HEK293 (cell line): ENCODE results near the gene BAG1.

Experiments
- CTCF ChIA-PET: fragments of 350-600 bp; formaldehyde crosslinking; extraction: SDS; loops from one replicate; lab custom pipeline; 2021; ENCODE audit warnings: antibody characterized with exemption; lab: Yijun Ruan, JAX
- POLR2A ChIA-PET: fragments of 300-600 bp; formaldehyde crosslinking; extraction: SDS; loops from one replicate; lab custom pipeline; 2020; ENCODE audit warnings: antibody characterized with exemption, inconsistent platforms; lab: Yijun Ruan, JAX
- H3K27ac ChIP-seq: fragments of 200-500 bp; sonication (Bioruptor generic); 2 replicates; pipeline ENCODE4 v1.5.1; 2014; ENCODE audit warnings: low read depth, low read length, control low read depth, inconsistent platforms; ENCODE audit errors: extremely low read depth
- H3K36me3 ChIP-seq, 2 experiments: fragments of 200-500 bp in 1 of 2; sonication (Bioruptor generic) in 1 of 2; 1 replicate in 1 of 2; 2 replicates in 1 of 2; pipeline ENCODE4 v1.5.1; 2014 to 2017; ENCODE audit warnings: inconsistent platforms in 2 of 2, low read length in 2 of 2; ENCODE audit not compliant: control insufficient read depth in 2 of 2, insufficient read depth in 1 of 2
- H3K4me1 ChIP-seq: fragments of 200-500 bp; sonication (Bioruptor generic); 2 replicates; pipeline ENCODE4 v1.5.1; 2014; ENCODE audit warnings: mild to moderate bottlenecking, low read length, inconsistent platforms; ENCODE audit not compliant: control insufficient read depth, insufficient read depth
- H3K4me3 ChIP-seq: 2 replicates; pipeline ENCODE4 v1.5.1; 2011; ENCODE audit warnings: low read depth, mild to moderate bottlenecking, control low read depth, low read length, moderate library complexity
- H3K9me3 ChIP-seq: fragments of 200-500 bp; sonication (Bioruptor generic); 2 replicates; pipeline ENCODE4 v1.5.1; 2014; ENCODE audit warnings: low read depth, low read length, inconsistent platforms; ENCODE audit not compliant: control insufficient read depth, insufficient read depth
- KLF16 ChIP-seq: fragments of 450-650 bp; formaldehyde crosslinking; IDR thresholded peaks from 2 replicates; pipeline ENCODE4 v1.5.1; 2017; ENCODE audit warnings: missing biosample characterization, missing genetic modification characterization
- REPIN1 ChIP-seq: fragments of 450-650 bp; formaldehyde crosslinking; IDR thresholded peaks from 2 replicates; pipeline ENCODE4 v1.5.1; 2017; ENCODE audit warnings: missing biosample characterization, missing genetic modification characterization, low read depth
- YY2 ChIP-seq: fragments of 450-650 bp; formaldehyde crosslinking; IDR thresholded peaks from 2 replicates; pipeline ENCODE4 v1.5.1; 2016; ENCODE audit warnings: missing biosample characterization, missing genetic modification characterization
- ZBTB17 ChIP-seq: fragments of 450-650 bp; formaldehyde crosslinking; IDR thresholded peaks from 2 replicates; pipeline ENCODE4 v1.5.1; 2016; ENCODE audit warnings: missing biosample characterization, missing genetic modification characterization
- ZBTB20 ChIP-seq: fragments of 450-650 bp; formaldehyde crosslinking; IDR thresholded peaks from 2 replicates; pipeline ENCODE4 v1.5.1; 2016; ENCODE audit warnings: missing biosample characterization, missing genetic modification characterization
- ZBTB8A ChIP-seq: fragments of 450-650 bp; formaldehyde crosslinking; IDR thresholded peaks from 2 replicates; pipeline ENCODE4 v1.5.1; 2016; ENCODE audit warnings: missing biosample characterization, missing genetic modification characterization
- ZEB2 ChIP-seq: fragments of 450-650 bp; formaldehyde crosslinking; IDR thresholded peaks from 2 replicates; pipeline ENCODE4 v1.5.1; 2016; ENCODE audit warnings: missing biosample characterization, missing genetic modification characterization
- ZNF132 ChIP-seq: fragments of 450-650 bp; formaldehyde crosslinking; IDR thresholded peaks from 2 replicates; pipeline ENCODE4 v1.5.1; 2017; ENCODE audit warnings: missing biosample characterization, missing genetic modification characterization, borderline replicate concordance
- ZNF292 ChIP-seq: fragments of 450-650 bp; formaldehyde crosslinking; IDR thresholded peaks from 2 replicates; pipeline ENCODE4 v1.5.1; 2016; ENCODE audit warnings: low read depth, missing biosample characterization, missing genetic modification characterization, borderline replicate concordance
- ZNF335 ChIP-seq: fragments of 450-650 bp; formaldehyde crosslinking; conservative IDR thresholded peaks from 2 replicates; pipeline ENCODE4 v1.5.1; 2016; ENCODE audit warnings: missing biosample characterization, missing genetic modification characterization
- ZNF433 ChIP-seq: fragments of 450-650 bp; formaldehyde crosslinking; IDR thresholded peaks from 2 replicates; pipeline ENCODE4 v1.5.1; 2016; ENCODE audit warnings: missing biosample characterization, missing genetic modification characterization, low read depth
- ZNF510 ChIP-seq: fragments of 450-650 bp; formaldehyde crosslinking; IDR thresholded peaks from 2 replicates; pipeline ENCODE4 v1.5.1; 2018; ENCODE audit warnings: mild to moderate bottlenecking, missing genetic modification characterization, missing biosample characterization; ENCODE audit not compliant: insufficient replicate concordance
- ZNF677 ChIP-seq: fragments of 450-650 bp; IDR thresholded peaks from 2 replicates; pipeline ENCODE4 v1.5.0; 2018; ENCODE audit warnings: missing biosample characterization, mild to moderate bottlenecking, missing genetic modification characterization, moderate library complexity
- ZNF707 ChIP-seq: fragments of 450-650 bp; formaldehyde crosslinking; IDR thresholded peaks from 2 replicates; pipeline ENCODE4 v1.5.1; 2016; ENCODE audit warnings: missing biosample characterization, missing genetic modification characterization
- ZXDB ChIP-seq: fragments of 450-650 bp; formaldehyde crosslinking; IDR thresholded peaks from 2 replicates; pipeline ENCODE4 v1.5.1; 2016; ENCODE audit warnings: missing biosample characterization, missing genetic modification characterization
- TF ChIP-seq, protein P1 (sequence below): fragments of 450-650 bp; formaldehyde crosslinking; IDR thresholded peaks from 2 replicates; pipeline ENCODE4 v1.5.1; 2016; ENCODE audit warnings: missing biosample characterization, missing genetic modification characterization, borderline replicate concordance
- TF ChIP-seq, protein P2 (sequence below): fragments of 450-650 bp; formaldehyde crosslinking; IDR thresholded peaks from 2 replicates; pipeline ENCODE4 v1.5.1; 2016; ENCODE audit warnings: missing biosample characterization, missing genetic modification characterization
- TF ChIP-seq, protein P3 (sequence below): fragments of 450-650 bp; formaldehyde crosslinking; IDR thresholded peaks from 2 replicates; pipeline ENCODE4 v1.5.1; 2017; ENCODE audit warnings: missing biosample characterization, missing genetic modification characterization
- TF ChIP-seq, protein P4 (sequence below): fragments of 450-650 bp; formaldehyde crosslinking; IDR thresholded peaks from 2 replicates; pipeline ENCODE4 v1.5.1; 2016; ENCODE audit warnings: missing biosample characterization, missing genetic modification characterization
- TF ChIP-seq, protein P5 (sequence below): fragments of 450-650 bp; formaldehyde crosslinking; IDR thresholded peaks from 2 replicates; pipeline ENCODE4 v1.5.1; 2017; ENCODE audit warnings: missing biosample characterization, missing genetic modification characterization

Gene BAG1

DNA sequence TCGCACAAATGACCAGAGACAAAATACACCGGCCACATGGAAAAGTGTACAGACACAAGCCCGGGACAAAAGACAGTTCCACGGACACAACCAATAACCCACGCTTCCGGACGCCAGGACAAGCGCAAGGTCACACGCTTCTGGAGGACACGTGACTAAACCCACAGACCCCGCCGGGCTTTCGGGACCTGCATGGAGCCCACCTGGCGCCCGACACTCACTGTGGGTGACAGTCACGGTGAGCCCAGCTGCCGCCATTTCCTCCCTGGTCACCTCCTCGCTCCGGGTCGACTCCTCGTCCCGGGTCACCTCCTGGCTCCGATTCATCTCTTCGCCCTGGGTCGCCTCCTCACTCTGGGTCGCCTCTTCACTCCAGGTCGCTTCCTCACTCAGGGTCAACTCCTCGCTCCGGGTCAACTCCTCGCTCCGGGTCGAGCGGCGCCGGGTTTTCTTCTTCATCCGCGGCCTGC, 470 bp downstream of the BAG1 start (continued):
- TF ChIP-seq ZBTB8A (tag by site-specific recombination) = peak; percentile 89
- TF ChIP-seq ZNF132 = no peak
- no peak for TF ChIP-seq REPIN1 (tag by site-specific recombination)
- 0 out of 2 replicates have a peak, but pooled peaks have one; percentile 14 for TF ChIP-seq ZEB2 (tag by site-specific recombination)
- TF ChIP-seq ZXDB (tag by site-specific recombination) = peak; percentile 48; the same call in 1 of the 2 replicates
- peak; percentile 48; the same call in 1 of the 2 replicates for TF ChIP-seq YY2 (tag by site-specific recombination)
- TF ChIP-seq KLF16 = peak; percentile 28; the same call in 1 of the 2 replicates
- TF ChIP-seq, protein P1, sequence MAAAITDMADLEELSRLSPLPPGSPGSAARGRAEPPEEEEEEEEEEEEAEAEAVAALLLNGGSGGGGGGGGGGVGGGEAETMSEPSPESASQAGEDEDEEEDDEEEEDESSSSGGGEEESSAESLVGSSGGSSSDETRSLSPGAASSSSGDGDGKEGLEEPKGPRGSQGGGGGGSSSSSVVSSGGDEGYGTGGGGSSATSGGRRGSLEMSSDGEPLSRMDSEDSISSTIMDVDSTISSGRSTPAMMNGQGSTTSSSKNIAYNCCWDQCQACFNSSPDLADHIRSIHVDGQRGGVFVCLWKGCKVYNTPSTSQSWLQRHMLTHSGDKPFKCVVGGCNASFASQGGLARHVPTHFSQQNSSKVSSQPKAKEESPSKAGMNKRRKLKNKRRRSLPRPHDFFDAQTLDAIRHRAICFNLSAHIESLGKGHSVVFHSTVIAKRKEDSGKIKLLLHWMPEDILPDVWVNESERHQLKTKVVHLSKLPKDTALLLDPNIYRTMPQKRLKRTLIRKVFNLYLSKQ = no peak

DNA sequence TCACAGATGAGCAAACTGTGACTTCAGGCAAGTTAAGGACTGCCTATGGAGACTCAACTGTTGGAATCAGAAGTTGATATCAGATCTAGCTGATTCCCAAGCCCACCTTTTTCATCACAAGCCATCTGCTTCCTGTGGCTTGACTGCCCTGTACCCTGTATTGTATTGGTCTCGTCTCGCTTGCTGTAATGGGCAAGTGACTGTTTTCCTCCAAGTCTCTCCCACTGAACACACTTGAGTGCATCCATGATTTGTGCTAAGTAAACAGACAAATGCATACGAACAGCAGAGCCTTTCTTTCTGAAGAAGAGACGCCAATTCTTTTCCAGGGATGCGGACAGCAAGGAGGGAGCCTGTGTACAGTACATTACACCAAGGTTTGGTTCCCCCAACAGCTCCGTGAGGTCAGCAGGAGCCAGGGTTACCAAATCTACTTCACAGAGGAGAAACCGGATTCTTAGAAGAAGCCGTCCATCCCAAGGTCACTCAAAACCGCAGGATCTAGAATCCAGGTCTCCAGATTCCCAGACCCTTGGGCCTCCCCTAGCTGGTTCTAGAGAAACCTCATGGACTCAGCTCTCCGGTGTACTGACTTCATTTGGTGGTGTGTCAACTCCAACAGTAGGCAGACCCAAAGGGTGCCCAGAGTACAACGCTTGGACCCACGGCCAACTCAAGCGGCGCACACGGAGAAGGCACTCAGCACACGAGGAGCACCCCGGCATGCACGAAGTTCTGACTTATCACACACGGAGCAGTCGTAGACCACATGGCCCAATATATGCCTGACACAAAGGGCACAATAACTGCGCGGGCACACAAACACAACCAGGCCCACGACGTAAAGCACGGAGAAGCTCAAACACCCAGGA, 1.1 kb downstream of the BAG1 start:
- POLR2A ChIA-PET = interaction anchor here (0.9 to 2.2 kb wide), 7 partner anchors 8 to 238 kb away, joined by 3 to 16 read pairs (median 5); partner anchors contain the start of genes DNAJA1, NFX1 and NOL6
- H3K4me1 ChIP-seq = peaks cover 3% of the 10 kb centered on the region; the same call in 1 of the 2 replicates
- TF ChIP-seq ZNF677 (tag by site-specific recombination) = no peak
- TF ChIP-seq, protein P2, sequence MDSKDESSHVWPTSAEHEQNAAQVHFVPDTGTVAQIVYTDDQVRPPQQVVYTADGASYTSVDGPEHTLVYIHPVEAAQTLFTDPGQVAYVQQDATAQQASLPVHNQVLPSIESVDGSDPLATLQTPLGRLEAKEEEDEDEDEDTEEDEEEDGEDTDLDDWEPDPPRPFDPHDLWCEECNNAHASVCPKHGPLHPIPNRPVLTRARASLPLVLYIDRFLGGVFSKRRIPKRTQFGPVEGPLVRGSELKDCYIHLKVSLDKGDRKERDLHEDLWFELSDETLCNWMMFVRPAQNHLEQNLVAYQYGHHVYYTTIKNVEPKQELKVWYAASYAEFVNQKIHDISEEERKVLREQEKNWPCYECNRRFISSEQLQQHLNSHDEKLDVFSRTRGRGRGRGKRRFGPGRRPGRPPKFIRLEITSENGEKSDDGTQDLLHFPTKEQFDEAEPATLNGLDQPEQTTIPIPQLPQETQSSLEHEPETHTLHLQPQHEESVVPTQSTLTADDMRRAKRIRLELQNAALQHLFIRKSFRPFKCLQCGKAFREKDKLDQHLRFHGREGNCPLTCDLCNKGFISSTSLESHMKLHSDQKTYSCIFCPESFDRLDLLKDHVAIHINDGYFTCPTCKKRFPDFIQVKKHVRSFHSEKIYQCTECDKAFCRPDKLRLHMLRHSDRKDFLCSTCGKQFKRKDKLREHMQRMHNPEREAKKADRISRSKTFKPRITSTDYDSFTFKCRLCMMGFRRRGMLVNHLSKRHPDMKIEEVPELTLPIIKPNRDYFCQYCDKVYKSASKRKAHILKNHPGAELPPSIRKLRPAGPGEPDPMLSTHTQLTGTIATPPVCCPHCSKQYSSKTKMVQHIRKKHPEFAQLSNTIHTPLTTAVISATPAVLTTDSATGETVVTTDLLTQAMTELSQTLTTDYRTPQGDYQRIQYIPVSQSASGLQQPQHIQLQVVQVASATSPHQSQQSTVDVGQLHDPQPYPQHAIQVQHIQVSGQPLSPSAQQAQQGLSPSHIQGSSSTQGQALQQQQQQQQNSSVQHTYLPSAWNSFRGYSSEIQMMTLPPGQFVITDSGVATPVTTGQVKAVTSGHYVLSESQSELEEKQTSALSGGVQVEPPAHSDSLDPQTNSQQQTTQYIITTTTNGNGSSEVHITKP (tag by site-specific recombination) = peak; percentile 44
- TF ChIP-seq ZBTB20 (tag by site-specific recombination) = peak; percentile 88
- TF ChIP-seq ZBTB17 = peak; percentile 73
- TF ChIP-seq ZNF292 (tag by site-specific recombination) = no peak
- TF ChIP-seq ZNF335 (tag by site-specific recombination) = peak; percentile 96
- TF ChIP-seq, all 188 proteins: peak for 4
- Histone ChIP-seq H3K27ac (peak overlapping the region; percentile 77; the same call in 1 of the 2 replicates), H3K9me3 (no peaks in the 10 kb centered on the region), H3K36me3 (peaks cover 13 to 65% of the 10 kb centered on the region in 2 experiments), H3K4me3 (peak overlapping the region; percentile 90)
- CTCF ChIA-PET = interaction anchor here (0.6 to 1.3 kb wide), 5 partner anchors 24 to 196 kb away, joined by 3 to 6 read pairs (median 4); no protein-coding TSS in a partner anchor

DNA sequence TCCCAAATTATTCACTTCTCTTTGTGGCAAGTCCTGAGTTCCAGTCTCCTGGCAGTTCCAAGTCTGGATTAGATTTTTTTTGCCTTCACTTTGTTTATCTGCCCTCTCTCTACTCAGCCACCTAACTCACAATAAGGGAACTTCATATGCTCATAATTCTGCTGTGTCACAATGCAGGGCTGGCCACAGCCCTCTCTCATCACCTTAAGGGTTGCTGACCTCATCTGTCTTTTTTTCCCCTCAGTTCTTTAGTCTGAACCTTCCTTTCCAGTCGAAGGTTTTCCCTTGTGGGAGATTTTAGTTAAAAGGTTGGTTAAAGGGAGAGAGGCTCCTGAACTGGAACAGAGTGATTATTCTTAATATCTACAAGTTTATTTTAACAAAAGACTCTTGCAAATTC, 4.1 kb downstream of the BAG1 start:
- Histone ChIP-seq H3K4me3 (no peak overlapping the region), H3K4me1 (peaks cover under 1% of the 10 kb centered on the region; the same call in 1 of the 2 replicates), H3K27ac (no peak overlapping the region), H3K9me3 (no peaks in the 10 kb centered on the region), H3K36me3 (peaks cover 15 to 68% of the 10 kb centered on the region in 2 experiments)
- ChIA-PET POLR2A (no interaction called here), CTCF (no interaction called here)
- no peak for TF ChIP-seq ZNF707
- TF ChIP-seq, protein P3, sequence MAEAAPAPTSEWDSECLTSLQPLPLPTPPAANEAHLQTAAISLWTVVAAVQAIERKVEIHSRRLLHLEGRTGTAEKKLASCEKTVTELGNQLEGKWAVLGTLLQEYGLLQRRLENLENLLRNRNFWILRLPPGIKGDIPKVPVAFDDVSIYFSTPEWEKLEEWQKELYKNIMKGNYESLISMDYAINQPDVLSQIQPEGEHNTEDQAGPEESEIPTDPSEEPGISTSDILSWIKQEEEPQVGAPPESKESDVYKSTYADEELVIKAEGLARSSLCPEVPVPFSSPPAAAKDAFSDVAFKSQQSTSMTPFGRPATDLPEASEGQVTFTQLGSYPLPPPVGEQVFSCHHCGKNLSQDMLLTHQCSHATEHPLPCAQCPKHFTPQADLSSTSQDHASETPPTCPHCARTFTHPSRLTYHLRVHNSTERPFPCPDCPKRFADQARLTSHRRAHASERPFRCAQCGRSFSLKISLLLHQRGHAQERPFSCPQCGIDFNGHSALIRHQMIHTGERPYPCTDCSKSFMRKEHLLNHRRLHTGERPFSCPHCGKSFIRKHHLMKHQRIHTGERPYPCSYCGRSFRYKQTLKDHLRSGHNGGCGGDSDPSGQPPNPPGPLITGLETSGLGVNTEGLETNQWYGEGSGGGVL = no peak
- TF ChIP-seq ZNF433 (tag by site-specific recombination) = no peak
- TF ChIP-seq, protein P4, sequence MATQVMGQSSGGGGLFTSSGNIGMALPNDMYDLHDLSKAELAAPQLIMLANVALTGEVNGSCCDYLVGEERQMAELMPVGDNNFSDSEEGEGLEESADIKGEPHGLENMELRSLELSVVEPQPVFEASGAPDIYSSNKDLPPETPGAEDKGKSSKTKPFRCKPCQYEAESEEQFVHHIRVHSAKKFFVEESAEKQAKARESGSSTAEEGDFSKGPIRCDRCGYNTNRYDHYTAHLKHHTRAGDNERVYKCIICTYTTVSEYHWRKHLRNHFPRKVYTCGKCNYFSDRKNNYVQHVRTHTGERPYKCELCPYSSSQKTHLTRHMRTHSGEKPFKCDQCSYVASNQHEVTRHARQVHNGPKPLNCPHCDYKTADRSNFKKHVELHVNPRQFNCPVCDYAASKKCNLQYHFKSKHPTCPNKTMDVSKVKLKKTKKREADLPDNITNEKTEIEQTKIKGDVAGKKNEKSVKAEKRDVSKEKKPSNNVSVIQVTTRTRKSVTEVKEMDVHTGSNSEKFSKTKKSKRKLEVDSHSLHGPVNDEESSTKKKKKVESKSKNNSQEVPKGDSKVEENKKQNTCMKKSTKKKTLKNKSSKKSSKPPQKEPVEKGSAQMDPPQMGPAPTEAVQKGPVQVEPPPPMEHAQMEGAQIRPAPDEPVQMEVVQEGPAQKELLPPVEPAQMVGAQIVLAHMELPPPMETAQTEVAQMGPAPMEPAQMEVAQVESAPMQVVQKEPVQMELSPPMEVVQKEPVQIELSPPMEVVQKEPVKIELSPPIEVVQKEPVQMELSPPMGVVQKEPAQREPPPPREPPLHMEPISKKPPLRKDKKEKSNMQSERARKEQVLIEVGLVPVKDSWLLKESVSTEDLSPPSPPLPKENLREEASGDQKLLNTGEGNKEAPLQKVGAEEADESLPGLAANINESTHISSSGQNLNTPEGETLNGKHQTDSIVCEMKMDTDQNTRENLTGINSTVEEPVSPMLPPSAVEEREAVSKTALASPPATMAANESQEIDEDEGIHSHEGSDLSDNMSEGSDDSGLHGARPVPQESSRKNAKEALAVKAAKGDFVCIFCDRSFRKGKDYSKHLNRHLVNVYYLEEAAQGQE (tag by site-specific recombination) = no peak
- TF ChIP-seq, protein P5, sequence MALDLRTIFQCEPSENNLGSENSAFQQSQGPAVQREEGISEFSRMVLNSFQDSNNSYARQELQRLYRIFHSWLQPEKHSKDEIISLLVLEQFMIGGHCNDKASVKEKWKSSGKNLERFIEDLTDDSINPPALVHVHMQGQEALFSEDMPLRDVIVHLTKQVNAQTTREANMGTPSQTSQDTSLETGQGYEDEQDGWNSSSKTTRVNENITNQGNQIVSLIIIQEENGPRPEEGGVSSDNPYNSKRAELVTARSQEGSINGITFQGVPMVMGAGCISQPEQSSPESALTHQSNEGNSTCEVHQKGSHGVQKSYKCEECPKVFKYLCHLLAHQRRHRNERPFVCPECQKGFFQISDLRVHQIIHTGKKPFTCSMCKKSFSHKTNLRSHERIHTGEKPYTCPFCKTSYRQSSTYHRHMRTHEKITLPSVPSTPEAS (tag by site-specific recombination) = no peak
- TF ChIP-seq ZNF510 (tag by site-specific recombination) = no peak
